ENCODE measurements around the gene ERC1.
"Not testable (repeated sequence)": the region's sequence is repeated elsewhere in the genome, so short reads cannot be mapped to it uniquely, and the experiment has no call there.

The ERC1 gene

GRCh38 chr12:1302201-1302870, 311.3 kb downstream of the ERC1 start:
- no peak for DNase-seq

GRCh38 chr12:1305063-1305434, 314.0 kb downstream of the ERC1 start:
- peak; percentile 26 for DNase-seq

- no peak for DNase-seq
Observed at GRCh38 chr12:1305791-1306500, 314.9 kb downstream of the ERC1 start.

GRCh38 chr12:1306817-1307216, 315.8 kb downstream of the ERC1 start:
- no peak for DNase-seq

GRCh38 chr12:1307796-1308195, 316.8 kb downstream of the ERC1 start:
- no peak for DNase-seq

GRCh38 chr12:1309613-1310012, 318.6 kb downstream of the ERC1 start:
- no peak for DNase-seq

- no peak for DNase-seq
Observed at GRCh38 chr12:1310653-1311052, 319.6 kb downstream of the ERC1 start.

GRCh38 chr12:1311145-1311544, 320.1 kb downstream of the ERC1 start:
- no peak for DNase-seq

GRCh38 chr12:1313906-1314305, 322.9 kb downstream of the ERC1 start:
- no peak for DNase-seq

GRCh38 chr12:1314523-1314922, 323.5 kb downstream of the ERC1 start:
- DNase-seq: no peak

GRCh38 chr12:1316991-1317390, 326.0 kb downstream of the ERC1 start:
- not testable (repeated sequence) for DNase-seq

GRCh38 chr12:1318327-1319031, 327.5 kb downstream of the ERC1 start:
- DNase-seq: peak; percentile 55

GRCh38 chr12:1319212-1319611, 328.2 kb downstream of the ERC1 start:
- peak; percentile 5 for DNase-seq

GRCh38 chr12:1320021-1320420, 329.0 kb downstream of the ERC1 start:
- no peak for DNase-seq

- DNase-seq: no peak
Observed at GRCh38 chr12:1322821-1323220, 331.8 kb downstream of the ERC1 start.

GRCh38 chr12:1324099-1324498, 333.1 kb downstream of the ERC1 start:
- no peak for DNase-seq

- no peak for DNase-seq
Observed at GRCh38 chr12:1324910-1325309, 333.9 kb downstream of the ERC1 start.

GRCh38 chr12:1325666-1326065, 334.6 kb downstream of the ERC1 start:
- no peak for DNase-seq

GRCh38 chr12:1326258-1326657, 335.2 kb downstream of the ERC1 start:
- no peak for DNase-seq

- DNase-seq: no peak
Observed at GRCh38 chr12:1328391-1328790, 337.4 kb downstream of the ERC1 start.

GRCh38 chr12:1329784-1330476, 338.9 kb downstream of the ERC1 start:
- DNase-seq: no peak

- no peak for DNase-seq
Observed at GRCh38 chr12:1330477-1330827, 339.4 kb downstream of the ERC1 start.

GRCh38 chr12:1332327-1332726, 341.3 kb downstream of the ERC1 start:
- peak; percentile 63 for DNase-seq

Data from fibroblast of upper back skin (primary cell).